Stimulated activated naive CD8-positive, alpha-beta T cell treated with anti-CD3 and anti-CD28 coated beads, Interleukin-15, Interleukin-2, amounts not matched to agents 100 ng/mL and 50 ng/mL, for 24 hours (primary cell): Measurements from ENCODE around the gene LZTS2.
"Not testable (repeated sequence)": the region's sequence is repeated elsewhere in the genome, so short reads cannot be mapped to it uniquely, and the experiment has no call there.

Experiments used
- H3K27ac Mint-ChIP-seq: one replicate; pipeline ENCODE4 v1.8.0; 2021; ENCODE audit warnings: mild to moderate bottlenecking, mixed read lengths
- H3K27me3 Mint-ChIP-seq: one replicate; pipeline ENCODE4 v1.8.0; 2021; ENCODE audit warnings: mixed read lengths
- H3K36me3 Mint-ChIP-seq: one replicate; pipeline ENCODE4 v1.8.0; 2021; ENCODE audit warnings: low read depth, mixed read lengths
- H3K4me1 Mint-ChIP-seq: one replicate; pipeline ENCODE4 v1.8.0; 2021; ENCODE audit warnings: low read depth, mixed read lengths
- H3K4me3 Mint-ChIP-seq: one replicate; pipeline ENCODE4 v1.8.0; 2021; ENCODE audit warnings: mild to moderate bottlenecking, mixed read lengths
- H3K9me3 Mint-ChIP-seq: one replicate; pipeline ENCODE4 v1.8.0; 2021; ENCODE audit warnings: mixed read lengths

The LZTS2 gene

GRCh38 chr10:101027106-101027720, 27.6 kb downstream of the LZTS2 start:
- Mint-ChIP-seq H3K9me3 (no peaks in the 10 kb centered on the region), H3K4me3 (no peak overlapping the region), H3K4me1 (peaks cover 10% of the 10 kb centered on the region), H3K36me3 (no peaks in the 10 kb centered on the region), H3K27ac (no peak overlapping the region), H3K27me3 (no peaks in the 10 kb centered on the region)

- Mint-ChIP-seq H3K27me3 (no peaks in the 10 kb centered on the region), H3K4me1 (peaks cover 25% of the 10 kb centered on the region)
Observed at GRCh38 chr10:101028446-101029337, 29.1 kb downstream of the LZTS2 start.

GRCh38 chr10:101029520-101030295, 30.1 kb downstream of the LZTS2 start:
- H3K27me3 Mint-ChIP-seq, result no peaks in the 10 kb centered on the region
- no peaks in the 10 kb centered on the region for H3K9me3 Mint-ChIP-seq
- H3K4me1 Mint-ChIP-seq, result peaks cover 28% of the 10 kb centered on the region
- H3K27ac Mint-ChIP-seq, result no peak overlapping the region
- H3K4me3 Mint-ChIP-seq, result no peak overlapping the region
- no peaks in the 10 kb centered on the region for H3K36me3 Mint-ChIP-seq

More at GRCh38 chr10:101028446-101029337, 29.1 kb downstream of the LZTS2 start:
- Mint-ChIP-seq H3K27ac (no peak overlapping the region), H3K4me3 (no peak overlapping the region), H3K9me3 (no peaks in the 10 kb centered on the region), H3K36me3 (no peaks in the 10 kb centered on the region)

DNA sequence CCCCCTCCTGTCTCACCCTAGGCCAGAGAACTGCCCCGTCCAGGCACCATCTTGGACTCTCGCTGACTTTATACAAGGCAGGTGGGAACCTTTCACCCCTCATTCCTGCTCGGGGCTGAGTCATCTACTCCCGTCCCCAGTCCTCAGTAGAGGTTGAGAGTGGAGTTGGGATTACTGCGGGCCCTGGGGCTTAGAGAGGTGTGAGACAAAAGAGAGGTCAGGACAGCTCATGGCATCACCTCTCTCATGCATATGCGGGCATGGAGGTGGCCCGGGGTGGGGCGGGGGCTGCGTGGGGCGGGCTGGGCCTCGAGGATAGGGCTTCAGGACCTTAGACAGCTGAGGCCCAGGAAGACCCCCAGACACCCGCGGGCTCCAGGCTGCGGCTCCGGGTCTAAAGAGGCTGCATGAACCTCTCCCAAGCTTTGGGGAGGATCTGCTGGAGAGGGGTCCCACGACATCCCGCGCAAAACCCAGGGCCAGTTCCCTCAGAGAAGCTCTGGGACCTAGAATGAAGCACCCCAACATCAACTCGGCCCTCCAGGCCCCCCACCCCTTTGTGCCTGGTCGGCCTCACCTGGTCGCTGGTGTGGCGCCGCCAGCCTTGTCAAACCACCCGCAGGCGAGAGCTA, 31.0 kb downstream of the LZTS2 start:
- Mint-ChIP-seq H3K27me3 (no peaks in the 10 kb centered on the region), H3K4me1 (peaks cover 28% of the 10 kb centered on the region), H3K27ac (no peak overlapping the region), H3K36me3 (no peaks in the 10 kb centered on the region), H3K4me3 (peak overlapping the region; percentile 87), H3K9me3 (no peaks in the 10 kb centered on the region)

DNA sequence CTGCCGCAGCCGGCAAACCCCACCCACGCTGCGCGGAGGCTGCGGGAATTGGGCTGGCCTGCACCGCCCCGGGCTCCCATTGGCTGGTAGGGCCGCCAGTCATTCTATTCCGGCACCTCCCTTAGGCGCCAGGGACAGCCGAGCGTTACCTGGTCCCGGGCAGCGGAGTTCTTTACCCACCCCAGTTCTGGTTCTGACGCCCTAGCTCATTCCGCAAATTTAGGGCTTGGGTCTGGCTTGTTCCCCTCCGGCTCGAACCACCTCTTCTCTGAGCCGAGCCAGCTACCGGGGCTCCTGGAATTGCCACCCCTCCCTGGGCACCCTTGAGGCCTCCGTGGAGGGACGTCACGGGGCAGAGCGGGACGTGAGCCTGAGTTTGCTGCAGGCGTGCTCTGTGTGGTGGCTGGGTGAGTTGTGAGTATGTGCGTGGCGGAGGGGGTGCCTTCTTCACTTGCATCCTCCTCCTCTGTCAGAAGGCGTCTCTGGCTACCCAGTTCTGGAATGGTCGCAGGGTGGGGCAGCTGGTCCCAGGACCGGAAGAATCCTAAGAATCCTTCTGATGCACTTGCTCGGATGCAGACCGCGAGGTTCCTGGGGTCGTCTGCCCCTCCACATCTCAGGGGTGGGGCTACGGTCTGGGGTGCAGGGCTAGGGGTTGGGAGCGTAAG, 31.7 kb downstream of the LZTS2 start, which contains the start of the genes PDZD7 and SFXN3:
PDZD7 (minus strand) TSS at position 2 of the 668 bp plus-strand sequence. CDS start 910 bp downstream, outside the sequence.
SFXN3 (plus strand) TSS at position 107 of the 668 bp plus-strand sequence. CDS start 3,461 bp downstream, outside the sequence.
- H3K4me3 Mint-ChIP-seq, result peak within 1 kb of the TSS; percentile 87
- H3K27ac Mint-ChIP-seq, result peak within 1 kb of the TSS; percentile 83
- H3K9me3 Mint-ChIP-seq, result no peaks in the 10 kb centered on the region
- no peaks in the 10 kb centered on the region for H3K27me3 Mint-ChIP-seq
- peaks cover 28% of the 10 kb centered on the region for H3K4me1 Mint-ChIP-seq
- no peaks in the 10 kb centered on the region for H3K36me3 Mint-ChIP-seq

DNA sequence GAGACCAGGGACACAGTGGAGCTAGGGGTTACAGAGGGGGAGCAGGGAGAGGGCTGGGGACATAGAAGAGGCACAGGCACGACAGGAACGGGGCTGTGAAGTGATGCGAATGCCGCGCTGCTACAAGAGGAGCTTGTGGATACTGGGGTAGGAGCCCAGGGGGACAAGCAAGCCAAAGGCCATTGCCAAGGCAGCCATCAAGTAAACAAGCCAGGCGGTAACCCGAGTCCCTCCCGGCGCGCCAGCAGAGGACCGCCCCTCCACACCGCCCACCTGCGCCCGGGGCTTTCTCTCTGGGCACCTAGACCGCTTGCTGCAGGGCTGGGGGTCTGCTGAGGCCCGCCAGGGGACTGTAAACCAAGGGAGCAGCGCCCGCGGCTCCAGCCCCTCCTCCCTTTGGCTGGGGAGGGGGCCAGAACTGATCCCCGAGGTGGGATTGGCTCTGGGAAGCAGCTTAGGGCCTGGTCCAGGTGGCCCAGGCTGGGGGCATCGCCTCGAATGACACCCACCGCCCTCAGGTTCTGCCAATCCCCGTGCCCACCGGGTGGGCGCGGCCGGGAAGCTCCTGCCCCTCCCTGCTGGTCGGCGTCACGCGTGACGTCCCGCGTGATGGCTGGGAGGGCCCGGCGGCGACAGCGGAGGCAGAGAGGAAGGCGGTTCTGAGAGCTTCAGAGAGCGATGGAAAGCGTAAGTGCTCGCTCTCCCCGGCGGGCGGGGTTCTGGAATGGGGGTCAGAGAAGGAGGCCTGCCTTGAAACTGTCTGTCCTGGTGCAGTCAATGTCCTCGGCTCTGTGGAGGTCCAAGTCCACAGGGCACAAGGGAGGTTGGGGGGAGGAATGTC, 32.4 kb downstream of the LZTS2 start:
- peak overlapping the region; percentile 87 for H3K4me3 Mint-ChIP-seq
- no peaks in the 10 kb centered on the region for H3K36me3 Mint-ChIP-seq
- H3K27ac Mint-ChIP-seq, result peak overlapping the region; percentile 93
- no peaks in the 10 kb centered on the region for H3K27me3 Mint-ChIP-seq
- no peaks in the 10 kb centered on the region for H3K9me3 Mint-ChIP-seq
- H3K4me1 Mint-ChIP-seq, result peaks cover 28% of the 10 kb centered on the region

DNA sequence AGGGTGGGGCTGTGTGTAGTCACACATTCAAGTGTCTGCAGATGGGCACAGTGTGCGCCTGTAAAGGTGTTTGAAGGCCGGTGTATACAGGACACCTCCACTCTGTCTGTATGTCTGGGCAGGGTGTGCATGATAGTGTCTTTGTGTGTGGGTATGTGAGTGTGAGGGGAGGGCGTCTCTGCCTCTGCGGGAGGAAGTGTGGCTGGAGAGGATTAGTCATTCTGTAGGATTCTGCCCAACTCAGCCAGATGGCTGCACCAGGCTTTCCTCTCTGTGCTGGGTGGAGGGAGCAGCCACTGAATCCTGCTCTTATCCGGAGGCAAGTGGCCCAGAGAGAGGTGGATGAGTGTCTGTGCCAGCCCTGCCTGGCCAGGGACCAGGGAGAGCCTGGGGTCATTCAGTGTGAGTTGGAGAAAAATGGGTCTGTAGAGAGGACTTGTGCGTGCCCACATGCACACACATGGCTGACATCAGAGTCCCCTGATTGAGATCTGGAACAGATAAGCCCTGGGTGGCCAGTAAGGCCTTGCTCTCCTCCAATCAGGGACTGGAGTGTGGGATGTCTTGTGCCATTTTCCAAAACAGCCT, 33.1 kb downstream of the LZTS2 start:
- H3K4me1 Mint-ChIP-seq, result peaks cover 28% of the 10 kb centered on the region
- no peaks in the 10 kb centered on the region for H3K9me3 Mint-ChIP-seq
- no peaks in the 10 kb centered on the region for H3K27me3 Mint-ChIP-seq
- H3K36me3 Mint-ChIP-seq, result peaks cover 5% of the 10 kb centered on the region
- H3K4me3 Mint-ChIP-seq, result peak overlapping the region; percentile 87
- H3K27ac Mint-ChIP-seq, result peak overlapping the region; percentile 93

DNA sequence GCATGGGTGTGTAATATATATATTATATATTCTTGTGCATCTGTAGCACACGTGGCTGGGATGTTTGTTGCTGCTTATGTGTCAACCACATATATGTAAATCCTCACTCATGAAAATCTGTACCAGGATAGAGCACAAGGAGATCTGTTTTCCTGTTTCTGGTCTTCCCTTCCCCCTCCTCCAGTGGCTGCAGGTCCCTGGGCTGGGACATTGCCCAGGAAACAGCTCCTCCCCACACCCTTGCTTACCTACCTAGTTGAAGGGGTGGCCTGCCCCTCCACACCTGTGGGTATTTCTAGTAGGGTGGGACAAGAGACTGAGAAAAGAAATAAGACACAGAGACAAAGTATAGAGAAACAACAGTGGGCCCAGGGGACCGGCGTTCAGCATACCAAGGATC, 33.7 kb downstream of the LZTS2 start:
- Mint-ChIP-seq H3K4me1 (peaks cover 28% of the 10 kb centered on the region), H3K4me3 (peak overlapping the region; percentile 63)

GRCh38 chr10:101034404-101034803, 34.8 kb downstream of the LZTS2 start:
- H3K4me1 Mint-ChIP-seq, result peaks cover 28% of the 10 kb centered on the region
- H3K27me3 Mint-ChIP-seq, H3K36me3 Mint-ChIP-seq, H3K9me3 Mint-ChIP-seq, H3K27ac Mint-ChIP-seq, H3K4me3 Mint-ChIP-seq: not testable (repeated sequence)

More for the DNA sequence above, 33.7 kb downstream of the LZTS2 start:
- Mint-ChIP-seq H3K9me3 (no peaks in the 10 kb centered on the region), H3K27me3 (no peaks in the 10 kb centered on the region), H3K36me3 (peaks cover 9% of the 10 kb centered on the region), H3K27ac (peak overlapping the region; percentile 65)

DNA sequence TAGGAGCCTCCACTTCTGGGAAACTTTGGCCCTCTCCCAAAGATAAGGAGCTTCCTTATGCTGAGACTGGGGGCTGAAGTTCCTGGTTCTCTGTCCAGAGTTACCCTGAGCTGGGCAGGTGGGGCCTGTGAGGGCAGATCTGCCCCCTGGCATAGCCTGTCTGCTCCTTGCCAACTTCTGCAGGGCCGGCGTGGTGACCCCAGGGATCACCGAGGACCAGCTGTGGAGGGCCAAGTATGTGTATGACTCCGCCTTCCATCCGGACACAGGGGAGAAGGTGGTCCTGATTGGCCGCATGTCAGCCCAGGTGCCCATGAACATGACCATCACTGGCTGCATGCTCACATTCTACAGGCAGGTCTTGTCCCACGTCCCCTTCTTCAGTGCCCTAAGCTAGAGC, 35.7 kb downstream of the LZTS2 start:
- H3K4me1 Mint-ChIP-seq, result peaks cover 27% of the 10 kb centered on the region
- H3K36me3 Mint-ChIP-seq, result peaks cover 9% of the 10 kb centered on the region
- H3K27ac Mint-ChIP-seq, result no peak overlapping the region
- H3K4me3 Mint-ChIP-seq, result no peak overlapping the region
- no peaks in the 10 kb centered on the region for H3K9me3 Mint-ChIP-seq
- H3K27me3 Mint-ChIP-seq, result no peaks in the 10 kb centered on the region

- Mint-ChIP-seq H3K36me3 (peaks cover 9% of the 10 kb centered on the region), H3K27me3 (no peaks in the 10 kb centered on the region), H3K4me1 (peaks cover 29% of the 10 kb centered on the region), H3K4me3 (no peak overlapping the region), H3K27ac (no peak overlapping the region), H3K9me3 (no peaks in the 10 kb centered on the region)
Observed at GRCh38 chr10:101035916-101036702, 36.5 kb downstream of the LZTS2 start.

DNA sequence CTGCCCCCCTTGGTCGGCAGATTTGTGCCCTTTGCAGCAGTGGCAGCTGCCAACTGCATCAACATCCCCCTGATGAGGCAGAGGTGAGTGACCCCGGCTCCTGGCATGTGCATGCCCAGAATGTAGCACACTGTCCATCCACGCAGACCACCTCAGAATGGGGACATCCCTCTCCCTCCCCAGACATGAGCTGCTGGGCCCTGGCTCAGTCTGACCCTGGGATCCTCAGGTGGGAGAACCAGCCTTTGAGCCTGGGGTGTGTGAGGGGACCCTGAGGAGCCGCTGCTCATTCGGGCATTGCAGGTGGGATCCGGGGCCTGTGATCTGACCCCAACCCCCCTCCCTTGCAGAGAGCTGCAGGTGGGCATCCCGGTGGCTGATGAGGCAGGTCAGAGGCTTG, 37.1 kb downstream of the LZTS2 start:
- Mint-ChIP-seq H3K27ac (no peak overlapping the region), H3K9me3 (no peaks in the 10 kb centered on the region), H3K4me3 (no peak overlapping the region), H3K27me3 (no peaks in the 10 kb centered on the region), H3K4me1 (peaks cover 30% of the 10 kb centered on the region), H3K36me3 (peaks cover 9% of the 10 kb centered on the region)
